HG03460 (cell line): ENCODE measurements around the gene KCNT1.

ENCODE experiments used
- ATAC-seq: cut with Tn5 transposase; IDR thresholded peaks from one replicate; pipeline ENCODE4 v1.9.1; 2021; ENCODE audit not compliant: unreplicated experiment

The KCNT1 gene

DNA sequence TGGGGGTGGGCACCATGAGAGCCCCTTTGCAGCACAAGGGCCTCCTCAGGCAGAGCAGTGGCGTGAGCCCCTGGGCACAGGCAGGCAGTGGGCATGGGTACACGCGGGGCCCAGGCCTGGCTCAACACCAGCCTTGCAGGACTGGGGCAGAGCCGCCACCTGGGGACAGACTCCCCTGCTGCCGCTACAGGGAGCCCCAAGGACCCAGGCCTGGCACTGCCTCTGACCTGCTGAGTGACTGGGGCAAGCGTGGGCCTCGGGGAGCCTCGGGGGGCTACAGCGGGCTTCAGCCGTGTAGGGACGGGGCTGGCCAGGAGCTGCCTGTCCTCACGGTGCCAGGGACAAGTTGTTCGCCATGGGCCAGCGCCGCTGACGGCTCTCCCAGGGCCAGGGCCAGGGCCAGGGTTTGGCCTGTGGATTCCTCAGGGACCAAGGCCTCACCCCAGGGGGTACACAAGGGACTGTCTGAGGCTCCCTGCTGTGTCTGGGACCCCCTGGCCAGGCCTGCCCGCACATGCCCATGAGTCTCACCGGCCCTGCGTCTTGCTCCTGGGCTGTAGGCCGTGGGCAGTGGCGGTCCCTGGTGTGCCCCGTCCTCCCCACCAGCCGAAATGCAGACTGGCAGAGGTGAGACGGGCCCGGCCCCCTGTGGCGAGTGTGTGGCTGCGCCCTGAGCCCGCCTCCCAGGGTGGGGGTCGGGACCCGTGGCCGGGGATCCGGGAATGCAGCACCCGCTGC lies 42.5 kb downstream of the KCNT1 start:
- no peak for ATAC-seq

GRCh38 chr9:135745189-135745588 lies 43.2 kb downstream of the KCNT1 start:
- ATAC-seq = no peak

DNA sequence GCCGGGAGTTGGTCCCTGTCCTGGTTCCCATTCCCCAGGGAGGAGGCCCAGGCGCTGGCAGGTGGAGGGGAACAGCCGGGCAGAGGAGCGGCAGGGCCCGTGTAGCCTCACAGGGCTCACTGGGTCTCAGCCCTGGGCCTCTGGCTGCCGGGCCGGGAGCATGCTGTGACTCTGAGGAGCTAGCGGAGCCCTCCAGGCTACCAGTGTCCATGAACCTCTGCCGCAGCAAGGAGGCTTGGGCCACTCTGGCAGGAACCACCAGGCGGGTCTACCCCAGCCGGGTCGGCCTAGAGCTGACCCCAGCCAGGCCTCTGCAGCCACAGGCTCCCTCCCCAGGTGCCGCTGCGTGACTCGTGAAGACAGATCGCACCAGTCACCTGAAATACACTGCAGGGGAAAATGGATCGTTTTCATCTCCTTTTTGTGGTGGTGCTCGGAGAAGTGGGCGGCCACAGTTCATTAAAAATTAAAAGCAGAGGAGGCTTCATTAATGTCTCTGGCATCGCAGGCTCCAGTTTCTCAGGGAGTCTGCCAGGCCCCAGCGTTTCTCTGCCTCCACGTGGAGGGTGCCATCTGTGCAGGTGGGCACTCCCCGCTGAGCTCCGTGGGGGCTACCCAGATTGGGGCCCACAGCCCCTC lies 43.8 kb downstream of the KCNT1 start:
- no peak for ATAC-seq

DNA sequence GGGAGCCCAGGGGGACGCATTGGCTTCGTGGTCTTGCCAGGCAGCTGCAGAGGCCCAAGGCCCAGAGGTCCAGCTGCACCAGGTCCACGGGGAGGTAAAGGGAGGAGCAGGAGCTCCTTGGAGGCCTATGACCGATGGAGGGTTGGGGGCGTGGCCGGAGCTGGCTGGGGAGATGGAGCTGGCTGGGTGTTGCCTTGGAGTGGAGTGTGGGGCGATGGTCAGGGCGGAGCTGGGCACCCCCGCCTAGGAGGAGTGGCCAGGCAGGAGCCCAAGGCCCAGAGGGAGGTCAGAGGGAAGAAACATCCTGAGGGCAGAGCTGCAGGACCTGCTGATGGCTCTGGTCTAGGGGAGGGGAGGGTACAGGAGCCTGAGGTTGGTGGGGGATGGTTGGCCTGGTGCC lies 44.6 kb downstream of the KCNT1 start:
- no peak for ATAC-seq

GRCh38 chr9:135747311-135747710 lies 45.3 kb downstream of the KCNT1 start:
- ATAC-seq = no peak

DNA sequence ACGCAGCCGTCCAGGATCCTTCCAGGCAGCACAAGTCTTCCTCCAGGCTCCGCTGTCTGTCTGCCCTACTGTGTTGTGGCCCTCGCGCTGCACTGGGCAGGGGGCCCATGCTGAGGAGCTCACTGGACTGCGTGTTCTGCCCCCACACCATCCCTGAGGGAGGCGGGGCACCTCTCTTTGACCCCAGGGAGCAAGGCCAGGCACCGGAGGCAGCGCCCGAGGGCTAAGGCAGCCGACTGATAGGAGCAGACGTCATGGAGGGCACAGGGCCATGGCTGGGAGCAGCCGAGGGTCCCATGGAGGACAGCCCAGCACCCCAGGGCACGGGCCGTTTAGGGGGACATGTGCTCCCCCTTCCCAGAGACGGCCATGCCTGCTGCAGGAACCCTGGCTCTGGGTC lies 46.7 kb downstream of the KCNT1 start:
- no peak for ATAC-seq

DNA sequence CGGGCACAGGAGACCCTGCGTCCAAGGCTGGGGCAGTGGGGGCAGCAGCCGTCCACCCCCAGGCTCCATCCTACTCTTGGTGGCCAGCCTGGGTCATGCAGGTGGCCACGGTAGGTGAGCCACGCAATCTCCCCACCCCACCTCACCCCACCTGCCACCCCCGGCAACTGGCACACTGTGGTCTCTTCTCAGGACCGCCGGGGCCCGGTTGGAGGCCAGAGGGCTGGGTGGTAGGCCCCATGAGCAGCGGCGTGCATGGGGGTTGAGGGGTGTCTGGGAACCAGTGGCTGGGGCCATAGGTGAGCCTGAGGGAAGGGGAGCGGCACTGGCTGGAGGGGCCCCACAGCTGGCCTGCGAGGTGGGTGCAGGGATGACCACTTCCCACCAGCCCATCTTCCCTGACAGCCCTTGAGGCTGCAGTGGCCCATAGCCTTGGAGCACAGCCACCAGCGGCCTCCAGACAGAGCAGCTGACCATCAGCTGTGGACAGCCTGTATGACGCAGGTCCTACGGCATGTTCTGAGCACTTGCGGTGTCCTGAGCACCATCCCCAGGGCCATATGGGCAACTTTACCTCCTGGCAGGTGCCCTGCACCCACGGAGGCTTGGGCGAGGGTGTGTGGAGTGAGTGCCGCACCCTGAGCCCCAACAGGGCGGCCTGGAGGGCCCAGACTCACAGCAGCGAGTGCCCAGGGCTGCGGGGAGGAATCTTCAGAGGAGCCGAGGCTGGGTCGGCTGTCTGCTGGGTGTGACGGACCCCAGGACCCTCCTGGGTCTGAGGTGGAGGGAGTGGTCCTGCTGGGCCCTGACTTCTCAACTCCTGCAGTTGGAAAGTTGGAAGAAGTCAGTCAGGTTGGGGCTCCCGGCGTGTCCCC lies 47.4 kb downstream of the KCNT1 start:
- ATAC-seq = no peak

GRCh38 chr9:135750786-135751185 lies 48.8 kb downstream of the KCNT1 start:
- no peak for ATAC-seq

- ATAC-seq = no peak
Measured at GRCh38 chr9:135751501-135751900, 49.5 kb downstream of the KCNT1 start.

DNA sequence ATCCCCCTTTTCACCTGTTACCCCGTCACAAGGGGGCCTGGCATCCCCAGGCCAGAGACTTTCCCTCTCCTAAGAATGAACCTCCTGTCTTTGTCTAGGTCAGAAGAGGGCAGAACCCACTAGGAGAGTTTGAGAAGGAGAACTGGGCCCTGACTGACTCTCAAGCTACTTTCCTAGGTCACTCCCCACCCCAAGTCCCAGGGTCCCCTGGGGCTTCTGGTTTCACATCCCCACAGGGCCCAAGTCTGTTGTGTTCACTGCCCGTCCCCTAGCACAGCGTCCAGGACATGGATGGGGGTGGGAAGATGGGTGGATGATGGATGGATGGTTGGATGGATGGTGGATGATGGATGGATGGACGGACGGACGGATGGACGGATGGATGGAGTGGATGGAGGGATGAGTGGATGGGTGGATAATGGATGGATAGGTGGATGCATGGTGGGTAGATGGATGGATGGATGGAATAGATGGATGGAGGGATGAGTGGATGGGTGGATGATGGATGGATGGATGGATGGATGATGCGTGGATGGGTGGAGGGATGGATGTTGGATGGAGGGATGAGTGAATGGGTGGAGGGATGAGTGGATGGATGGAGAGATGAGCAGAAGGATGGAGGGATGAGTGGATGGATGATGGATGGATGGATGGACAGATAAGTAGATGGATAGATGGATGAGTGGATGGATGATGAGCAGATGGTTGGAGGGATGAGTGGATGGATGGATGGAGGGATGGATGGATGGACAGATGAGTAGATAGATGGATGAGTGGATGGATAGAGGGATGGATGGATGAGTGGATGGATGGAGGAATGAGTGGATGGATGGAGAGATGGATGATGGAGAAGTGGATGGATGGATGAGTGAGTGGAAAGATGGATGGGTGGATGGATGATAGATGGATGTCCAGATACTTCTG lies 50.6 kb downstream of the KCNT1 start:
- no peak for ATAC-seq

GRCh38 chr9:135753391-135754105 lies 51.6 kb downstream of the KCNT1 start:
- no peak for ATAC-seq

GRCh38 chr9:135756576-135756975 lies 54.6 kb downstream of the KCNT1 start:
- no peak for ATAC-seq

- ATAC-seq = no peak
Measured at GRCh38 chr9:135757356-135757755, 55.4 kb downstream of the KCNT1 start.

DNA sequence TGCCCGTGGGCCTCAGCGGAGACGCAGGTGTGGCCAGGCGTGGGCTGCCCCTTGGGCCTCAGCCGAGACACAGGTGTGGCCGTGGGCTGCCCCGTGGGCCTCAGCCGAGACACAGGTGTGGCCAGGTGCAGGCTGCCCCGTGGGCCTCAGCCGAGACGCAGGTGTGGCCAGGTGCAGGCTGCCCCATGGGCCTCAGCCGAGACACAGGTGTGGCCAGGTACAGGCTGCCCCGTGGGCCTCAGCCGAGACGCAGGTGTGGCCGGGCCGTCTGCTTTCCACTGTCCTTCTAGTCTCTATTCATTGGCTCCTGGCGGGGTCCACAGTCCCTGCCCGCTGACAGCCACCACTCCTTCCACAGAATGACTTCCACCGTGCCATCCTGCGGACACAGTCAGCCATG lies 56.1 kb downstream of the KCNT1 start:
- no peak for ATAC-seq

DNA sequence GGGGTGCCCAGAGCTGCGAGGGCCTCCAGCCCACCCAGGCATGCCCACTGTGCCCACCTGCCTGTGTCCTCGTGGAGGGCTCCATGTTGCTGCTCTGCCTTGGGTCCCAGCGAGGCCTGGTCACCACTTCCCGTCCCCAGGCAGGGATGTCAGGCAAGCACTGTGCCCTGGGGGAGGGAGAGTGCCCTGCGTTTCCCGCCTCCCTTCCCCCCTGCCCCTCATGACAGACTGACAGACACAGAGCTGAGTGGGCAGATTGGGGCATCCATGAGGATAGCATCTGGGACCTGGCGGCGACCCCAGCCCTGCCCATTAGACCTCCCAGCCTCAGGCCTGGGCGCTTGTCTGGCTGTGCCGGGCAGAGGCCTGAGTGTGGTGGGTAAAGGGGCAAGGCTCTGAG lies 56.9 kb downstream of the KCNT1 start:
- no peak for ATAC-seq

- no peak for ATAC-seq
Measured at GRCh38 chr9:135759676-135760300, 57.8 kb downstream of the KCNT1 start.

- ATAC-seq = no peak
Measured at GRCh38 chr9:135760465-135760864, 58.5 kb downstream of the KCNT1 start.

- no peak for ATAC-seq
Measured at GRCh38 chr9:135761150-135761844, 59.3 kb downstream of the KCNT1 start.

- no peak for ATAC-seq
Measured at GRCh38 chr9:135761845-135762168, 59.8 kb downstream of the KCNT1 start.
